Activated gamma-delta T cell (primary cell): ENCODE data around the gene CDK1.

Source experiments
- DNase-seq: peaks from one replicate; lab custom pipeline; 2025; lab: John Stamatoyannopoulos, UW

Gene CDK1

DNA sequence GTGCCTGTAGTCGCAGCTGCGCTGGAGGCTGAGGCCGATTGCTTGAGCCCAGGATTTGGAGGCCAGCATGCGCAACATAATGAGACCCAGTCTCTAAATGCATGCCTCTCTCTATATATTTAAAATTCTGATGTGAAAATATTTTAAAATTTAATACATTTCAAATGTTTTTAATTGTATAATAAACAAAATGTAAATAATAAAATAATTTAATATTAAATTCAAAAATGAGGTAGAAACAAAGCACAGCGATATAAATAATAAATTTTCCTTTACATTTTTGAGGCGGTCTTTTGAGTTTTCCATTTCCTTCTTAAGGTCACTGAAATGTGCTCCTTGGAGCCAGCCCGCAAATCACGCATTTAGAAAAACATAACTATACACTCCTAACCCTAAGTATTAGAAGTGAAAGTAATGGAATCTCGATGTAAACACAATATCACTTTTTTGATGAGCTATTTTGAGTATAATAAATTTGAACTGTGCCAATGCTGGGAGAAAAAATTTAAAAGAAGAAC is 523 bp upstream of the CDK1 start:
- DNase-seq: no peak

- no peak for DNase-seq
Observed at GRCh38 chr10:60778971-60779796, 906 bp downstream of the CDK1 start.

DNA sequence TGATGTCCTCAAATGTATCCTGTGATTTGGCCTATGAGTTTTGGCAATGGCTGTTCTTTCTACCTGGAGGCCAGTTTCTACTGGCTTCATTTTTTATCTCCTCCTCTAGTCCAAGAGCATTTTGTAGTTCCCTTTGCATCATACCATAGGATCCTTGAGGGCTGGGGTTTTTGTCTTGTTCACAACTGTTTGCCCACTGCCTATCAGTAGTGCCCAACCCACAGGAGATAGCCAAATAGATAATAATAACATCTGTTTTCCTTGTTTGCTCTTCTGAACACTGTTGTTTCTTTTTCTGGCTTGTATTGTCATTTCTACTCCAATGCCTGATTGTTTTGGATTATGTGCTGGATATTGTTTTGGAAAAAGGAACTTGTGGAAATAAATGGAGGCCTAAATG is 3.4 kb downstream of the CDK1 start:
- no peak for DNase-seq

DNA sequence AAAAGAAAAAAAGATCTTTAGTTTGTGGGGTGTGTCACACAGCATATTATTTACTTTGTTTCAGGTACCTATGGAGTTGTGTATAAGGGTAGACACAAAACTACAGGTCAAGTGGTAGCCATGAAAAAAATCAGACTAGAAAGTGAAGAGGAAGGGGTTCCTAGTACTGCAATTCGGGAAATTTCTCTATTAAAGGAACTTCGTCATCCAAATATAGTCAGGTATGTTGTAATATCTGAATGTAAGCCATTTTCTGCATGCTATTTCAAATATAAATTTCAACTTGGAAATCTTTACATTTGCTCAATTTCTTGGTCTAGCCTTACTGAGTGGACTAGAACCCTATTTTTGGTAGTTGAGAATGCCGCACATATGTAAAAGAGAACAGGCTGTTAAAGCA is 6.4 kb downstream of the CDK1 start:
- no peak for DNase-seq

DNA sequence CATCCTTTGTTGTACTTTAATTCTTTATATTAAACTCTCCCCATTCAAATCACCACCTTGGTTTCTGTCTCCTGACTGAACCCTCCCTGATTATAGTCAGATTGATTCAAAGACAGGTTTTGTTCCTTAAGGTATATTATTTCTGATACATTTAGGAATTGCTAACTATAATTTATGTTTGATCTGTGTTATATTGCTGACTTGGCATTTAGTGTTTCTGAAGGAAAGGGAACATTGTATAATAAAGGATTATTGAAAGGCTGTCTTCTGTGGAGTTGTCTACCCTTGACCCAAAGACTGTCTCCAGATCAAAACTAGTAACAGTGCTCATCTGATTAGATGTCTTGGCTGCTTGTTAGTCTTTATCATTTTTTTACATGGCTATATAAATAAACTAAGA is 10.3 kb downstream of the CDK1 start:
- DNase-seq: no peak

- DNase-seq: no peak
Observed at GRCh38 chr10:60789340-60789739, 11.1 kb downstream of the CDK1 start.

GRCh38 chr10:60794953-60795352 is 16.7 kb downstream of the CDK1 start:
- no peak for DNase-seq

GRCh38 chr10:60795465-60796202 is 17.4 kb downstream of the CDK1 start:
- no peak for DNase-seq

- no peak for DNase-seq
Observed at GRCh38 chr10:60796481-60796880, 18.2 kb downstream of the CDK1 start.

DNA sequence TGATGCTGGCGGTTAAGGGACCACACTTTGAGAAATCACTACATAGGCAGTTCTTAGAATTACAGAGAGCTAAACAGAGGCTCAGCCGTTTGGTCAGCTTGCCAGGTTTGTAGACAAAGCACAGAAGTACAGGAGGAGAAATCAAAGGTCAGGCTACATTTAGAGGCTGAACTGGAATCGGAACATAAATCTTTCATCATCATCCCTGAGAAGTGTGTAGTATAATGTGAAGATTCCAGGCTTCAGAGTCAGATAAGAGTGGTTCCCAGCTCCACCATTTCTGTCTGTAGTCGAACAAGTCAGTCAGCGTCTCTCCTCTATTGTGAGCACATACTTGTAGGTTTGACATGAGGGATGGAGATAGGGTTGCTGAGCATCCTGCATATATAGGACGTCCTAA is 18.9 kb downstream of the CDK1 start:
- DNase-seq: no peak

DNA sequence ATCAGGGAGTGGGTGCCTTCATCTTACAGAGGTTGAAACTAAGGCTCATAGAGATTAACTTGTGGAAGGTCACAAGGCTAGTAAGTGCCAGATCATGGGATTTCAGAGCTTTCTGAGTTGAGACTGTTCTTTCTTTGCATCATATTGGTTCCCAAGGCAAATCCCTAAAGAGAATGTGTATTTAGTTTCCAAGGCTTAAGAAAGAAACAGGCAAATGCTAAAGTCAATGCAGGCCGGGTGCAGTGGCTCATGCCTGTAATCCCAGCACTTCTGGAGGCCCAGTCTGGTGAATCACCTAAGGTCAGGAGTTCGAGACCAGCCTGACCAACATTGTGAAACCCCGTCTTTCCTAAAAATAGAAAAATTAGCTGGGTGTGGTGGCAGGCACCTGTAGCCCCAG is 19.8 kb downstream of the CDK1 start:
- no peak for DNase-seq

DNA sequence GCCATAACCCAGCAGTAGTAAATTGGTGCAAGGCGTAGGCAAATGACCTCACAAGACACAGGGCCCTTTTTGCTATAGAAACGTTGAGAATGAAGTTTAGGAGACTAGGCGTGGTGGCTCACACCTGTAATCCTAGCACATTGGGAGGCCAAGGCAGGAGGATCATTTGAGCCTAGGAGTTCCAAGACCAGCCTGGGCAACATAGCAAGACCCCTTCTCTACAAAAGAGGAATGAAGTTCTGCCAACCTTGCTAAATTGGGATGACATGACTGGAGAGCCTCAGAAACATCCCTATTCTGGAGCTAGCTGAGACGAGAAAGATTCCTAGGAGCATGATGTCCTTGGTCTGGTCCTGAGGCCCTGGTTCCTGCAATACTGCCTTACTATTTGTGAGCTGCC is 20.6 kb downstream of the CDK1 start:
- no peak for DNase-seq

- no peak for DNase-seq
Observed at GRCh38 chr10:60799971-60800650, 21.8 kb downstream of the CDK1 start.

DNA sequence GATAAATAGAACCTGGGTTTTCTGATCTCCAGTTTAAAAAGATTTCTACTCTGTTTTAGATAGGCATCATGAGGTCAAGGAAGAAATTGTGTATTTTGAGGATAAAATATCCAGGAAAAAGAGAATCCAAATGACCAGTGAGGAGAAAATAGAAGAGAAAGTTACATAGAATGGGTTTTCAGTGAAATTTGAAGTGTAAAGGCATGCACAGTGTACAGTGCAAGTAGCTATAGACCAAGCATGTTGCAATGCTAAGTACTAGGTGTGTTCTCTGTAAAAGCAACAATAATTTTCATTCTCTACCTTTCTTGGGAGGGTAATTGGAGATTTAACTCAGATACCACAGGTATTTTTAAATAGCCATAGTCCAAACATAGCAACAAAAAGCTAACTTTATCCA is 22.6 kb downstream of the CDK1 start:
- no peak for DNase-seq

GRCh38 chr10:60801522-60801921 is 23.2 kb downstream of the CDK1 start:
- DNase-seq: no peak

DNA sequence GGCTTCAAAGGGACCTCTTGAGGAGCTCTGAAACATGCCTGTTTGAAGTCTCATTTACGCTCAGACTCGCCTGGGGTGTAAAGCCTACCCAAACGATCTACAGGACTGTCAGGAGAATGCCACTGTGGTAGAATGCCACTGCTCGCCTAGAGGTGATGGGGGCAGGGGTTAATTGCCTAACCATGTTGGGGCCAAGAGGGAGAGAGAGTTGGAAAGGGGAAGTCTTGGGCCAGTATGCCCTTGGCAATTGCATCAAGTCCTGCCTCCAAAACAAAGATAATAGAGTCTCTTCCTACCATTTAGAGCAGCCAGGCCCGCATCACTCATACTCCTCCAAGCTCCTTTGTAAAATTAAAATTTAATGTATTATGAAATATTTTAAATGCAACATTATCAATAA is 25.2 kb downstream of the CDK1 start:
- DNase-seq: no peak

DNA sequence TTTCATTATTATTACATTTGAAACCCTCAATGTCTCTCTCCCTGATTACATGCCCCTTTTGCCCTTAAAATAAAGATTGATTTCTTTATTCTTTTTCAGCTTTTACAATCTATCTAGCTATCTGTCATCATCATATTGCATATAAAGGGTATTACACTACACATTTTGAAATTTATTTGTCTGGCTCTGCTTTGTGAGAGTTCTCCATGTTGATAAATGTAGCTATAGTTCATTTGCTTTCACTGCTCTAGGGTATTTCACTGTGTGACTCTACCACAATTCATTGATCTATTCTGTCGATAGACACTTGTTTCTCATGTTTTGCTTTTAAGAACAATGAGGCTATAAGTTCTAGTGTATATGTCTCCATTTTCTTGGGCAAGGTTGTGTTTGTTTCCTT is 25.6 kb downstream of the CDK1 start:
- DNase-seq: no peak

- no peak for DNase-seq
Observed at GRCh38 chr10:60806921-60807320, 28.6 kb downstream of the CDK1 start.

GRCh38 chr10:60807499-60807898 is 29.2 kb downstream of the CDK1 start:
- DNase-seq: no peak

DNA sequence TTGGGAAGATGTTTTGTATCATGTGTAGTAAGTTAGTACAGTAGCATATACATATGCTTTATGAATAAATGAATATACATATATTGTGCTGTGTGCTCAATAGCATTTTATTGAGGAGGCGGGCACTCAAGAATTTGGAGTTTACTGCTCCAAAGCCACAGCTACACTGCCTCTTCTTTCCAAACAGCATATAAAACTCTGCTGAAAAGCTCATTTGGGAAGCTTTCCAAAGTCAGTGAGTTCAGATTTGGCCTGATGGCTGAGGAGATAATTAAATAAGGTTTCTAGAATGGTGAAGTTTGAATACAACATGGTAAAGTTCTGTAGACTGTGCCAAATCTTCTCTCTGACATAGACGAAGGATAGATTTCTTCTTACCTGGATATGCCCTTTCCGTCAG is 29.8 kb downstream of the CDK1 start:
- DNase-seq: no peak

DNA sequence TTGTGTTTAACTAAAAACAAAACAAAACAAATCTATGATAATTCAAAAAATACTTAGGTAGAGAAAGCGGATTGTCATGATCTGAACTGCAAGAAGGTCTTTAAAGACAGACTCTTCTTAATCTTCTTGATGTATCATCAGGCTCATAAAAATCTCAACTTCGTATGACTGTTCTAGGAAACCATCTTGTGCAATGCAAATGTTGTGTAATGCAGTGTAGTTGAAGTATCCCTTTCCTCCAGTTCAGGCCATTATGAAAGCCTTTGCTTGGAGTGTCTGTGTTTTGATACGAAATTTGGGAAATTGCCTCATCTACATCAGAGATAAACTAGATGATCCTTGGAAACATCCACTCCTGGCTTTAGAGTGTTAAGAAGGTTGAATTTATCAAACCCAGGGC is 30.9 kb downstream of the CDK1 start:
- DNase-seq: no peak

- DNase-seq: no peak
Observed at GRCh38 chr10:60810437-60811182, 32.3 kb downstream of the CDK1 start.
